Measurements from ENCODE around the gene MSI2. TPM values are rescaled to one million over a fixed set of nuclear protein-coding genes. Genes with fewer than 3 reads are reported as not detected.
A peak's percentile ranks its signal among the peaks of the same experiment; 100 is the strongest.
"Not testable (repeated sequence)": the region's sequence is repeated elsewhere in the genome, so short reads cannot be mapped to it uniquely, and the experiment has no call there.

Gene MSI2
- total and polyA plus RNA-seq, 2 experiments from 2014 or later, result 15.7 to 76.4 TPM

DNA sequence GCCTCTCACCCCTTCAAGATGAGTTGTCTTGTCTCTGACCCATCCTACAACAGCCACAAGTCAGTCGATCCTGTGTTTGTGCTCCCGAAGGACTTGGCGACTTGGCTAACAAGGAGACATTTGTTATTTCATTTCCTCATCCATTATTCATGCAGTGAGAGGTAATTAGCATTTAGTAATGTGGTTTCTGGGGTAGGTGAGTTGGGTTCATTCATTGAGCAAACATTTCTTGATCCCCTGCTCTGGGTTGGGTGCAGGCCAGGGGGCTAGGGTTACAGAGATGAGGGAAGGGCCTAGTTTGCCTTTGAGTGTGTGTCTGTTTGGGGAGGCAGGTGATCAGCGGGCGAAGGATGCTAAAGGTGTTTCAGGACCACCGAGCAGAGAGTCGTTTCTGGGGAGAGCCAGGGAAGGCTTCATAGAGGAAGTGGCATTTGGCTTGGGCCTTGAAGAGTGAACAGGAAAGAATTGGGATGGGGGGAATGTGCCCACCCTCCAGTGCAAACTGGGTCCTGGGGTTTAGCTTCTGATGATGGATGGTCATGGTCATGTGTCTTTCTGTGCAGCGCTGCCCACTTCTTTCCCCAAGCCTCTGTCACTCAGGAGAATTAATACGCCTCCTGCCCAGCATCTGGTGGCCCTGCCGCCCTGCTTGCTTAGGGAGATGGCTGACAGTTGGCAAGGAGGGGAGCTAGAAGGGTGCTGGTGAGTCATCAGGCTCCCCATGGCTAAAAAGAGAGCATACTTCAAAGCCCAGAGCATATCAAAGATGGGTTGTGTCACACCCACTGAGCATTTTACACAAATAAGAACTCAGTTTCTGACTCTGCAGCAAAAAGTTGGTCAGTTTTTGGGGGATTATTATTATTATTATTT is 38.5 kb downstream of the MSI2 start:
- Histone ChIP-seq H3K27ac (no peak overlapping the region), H3K4me3 (no peak overlapping the region), H3K9me3 (ENCODE audit: low read depth) (no peaks in the 10 kb centered on the region), H3K4me1 (ENCODE audit: low read depth) (peaks cover 4% of the 10 kb centered on the region), H3K27me3 (no peaks in the 10 kb centered on the region), H3K36me3 (peaks cover 4% of the 10 kb centered on the region)
- TF ChIP-seq, protein P1, sequence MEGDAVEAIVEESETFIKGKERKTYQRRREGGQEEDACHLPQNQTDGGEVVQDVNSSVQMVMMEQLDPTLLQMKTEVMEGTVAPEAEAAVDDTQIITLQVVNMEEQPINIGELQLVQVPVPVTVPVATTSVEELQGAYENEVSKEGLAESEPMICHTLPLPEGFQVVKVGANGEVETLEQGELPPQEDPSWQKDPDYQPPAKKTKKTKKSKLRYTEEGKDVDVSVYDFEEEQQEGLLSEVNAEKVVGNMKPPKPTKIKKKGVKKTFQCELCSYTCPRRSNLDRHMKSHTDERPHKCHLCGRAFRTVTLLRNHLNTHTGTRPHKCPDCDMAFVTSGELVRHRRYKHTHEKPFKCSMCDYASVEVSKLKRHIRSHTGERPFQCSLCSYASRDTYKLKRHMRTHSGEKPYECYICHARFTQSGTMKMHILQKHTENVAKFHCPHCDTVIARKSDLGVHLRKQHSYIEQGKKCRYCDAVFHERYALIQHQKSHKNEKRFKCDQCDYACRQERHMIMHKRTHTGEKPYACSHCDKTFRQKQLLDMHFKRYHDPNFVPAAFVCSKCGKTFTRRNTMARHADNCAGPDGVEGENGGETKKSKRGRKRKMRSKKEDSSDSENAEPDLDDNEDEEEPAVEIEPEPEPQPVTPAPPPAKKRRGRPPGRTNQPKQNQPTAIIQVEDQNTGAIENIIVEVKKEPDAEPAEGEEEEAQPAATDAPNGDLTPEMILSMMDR (IDR thresholded peaks at IDR 0.05; ENCODE audit: low read depth, low read length), result no peak
- DNase-seq (ENCODE audit: low read depth in 1 of 2, low spot score in 1 of 2), result no peak

DNA sequence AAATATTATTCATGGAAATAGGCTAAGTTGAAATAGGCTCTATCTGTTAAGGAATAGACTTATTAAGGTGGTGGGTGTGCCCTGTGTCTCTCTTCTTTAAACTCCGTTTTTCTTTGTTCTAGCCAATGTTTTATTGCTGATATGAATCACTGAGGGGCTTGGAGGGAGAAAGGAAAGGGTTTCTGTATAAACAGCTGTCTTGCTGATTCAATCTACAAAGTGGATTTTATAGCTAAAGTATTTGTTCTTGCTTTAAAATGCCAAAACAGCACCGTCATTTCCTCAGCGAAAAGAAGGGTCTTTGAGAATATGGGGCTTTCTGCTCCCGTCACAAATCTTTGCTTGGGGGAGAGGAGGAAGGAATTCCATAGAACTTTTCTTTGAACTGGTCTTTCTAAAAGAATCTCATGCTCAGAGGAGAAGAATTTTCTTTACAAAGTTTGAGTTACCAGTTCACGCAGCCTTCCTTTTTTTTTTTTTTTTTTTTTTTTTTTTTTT is 39.3 kb downstream of the MSI2 start:
- H3K27me3 ChIP-seq, result no peaks in the 10 kb centered on the region
- H3K36me3 ChIP-seq, result peaks cover 4% of the 10 kb centered on the region
- TF ChIP-seq, protein P1 (IDR thresholded peaks at IDR 0.05; ENCODE audit: low read depth, low read length), result no peak
- DNase-seq (ENCODE audit: low read depth in 1 of 2, low spot score in 1 of 2), result peak in 1 of 2 donors; percentile 10
- no peak overlapping the region for H3K27ac ChIP-seq
- H3K9me3 ChIP-seq (ENCODE audit: low read depth), result no peaks in the 10 kb centered on the region
- H3K4me3 ChIP-seq, result no peak overlapping the region
- H3K4me1 ChIP-seq (ENCODE audit: low read depth), result peaks cover 4% of the 10 kb centered on the region

DNA sequence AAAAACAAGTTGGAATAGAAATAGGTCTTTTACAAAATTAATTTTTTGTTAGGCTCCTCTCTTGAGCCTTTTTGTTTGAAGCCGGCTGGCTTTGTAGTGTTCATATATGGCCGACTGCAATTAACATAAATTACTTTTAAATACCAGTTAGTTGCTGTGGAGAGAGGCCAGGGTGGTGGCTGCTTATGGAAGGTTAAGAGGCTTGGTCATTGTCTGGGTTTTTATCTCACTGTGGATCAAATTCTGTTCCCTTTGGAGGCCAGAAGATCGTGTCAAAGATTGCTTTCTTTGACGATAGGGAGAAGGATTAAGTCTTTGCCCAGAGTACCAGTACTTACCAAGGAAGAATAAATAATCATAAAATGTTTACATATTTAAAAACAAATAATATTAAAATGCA is 39.9 kb downstream of the MSI2 start:
- Histone ChIP-seq H3K27ac (no peak overlapping the region), H3K4me1 (ENCODE audit: low read depth) (peaks cover 4% of the 10 kb centered on the region), H3K27me3 (no peaks in the 10 kb centered on the region), H3K9me3 (ENCODE audit: low read depth) (no peaks in the 10 kb centered on the region), H3K36me3 (peaks cover 4% of the 10 kb centered on the region), H3K4me3 (no peak overlapping the region)
- TF ChIP-seq, protein P1 (IDR thresholded peaks at IDR 0.05; ENCODE audit: low read depth, low read length), result no peak
- DNase-seq (ENCODE audit: low read depth in 1 of 2, low spot score in 1 of 2), result no peak

DNA sequence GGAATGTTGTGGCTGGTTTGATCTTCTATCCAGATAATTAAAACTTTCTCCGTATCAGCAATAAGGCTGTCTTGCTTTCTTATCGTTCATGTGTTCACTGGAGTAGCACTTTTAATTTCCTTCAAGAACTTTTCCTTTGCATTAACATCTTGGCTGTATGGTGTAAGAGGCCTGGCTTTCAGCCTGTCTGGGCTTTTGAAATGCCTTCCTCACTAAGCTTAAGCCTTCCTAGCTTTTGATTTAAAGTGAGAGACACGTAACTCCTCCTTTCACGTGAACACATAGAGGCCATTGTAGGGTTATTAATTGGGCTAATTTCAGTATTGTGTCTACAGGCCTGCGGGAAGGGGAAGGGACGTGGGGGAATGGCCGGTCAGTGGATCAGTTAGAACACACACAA is 42.9 kb downstream of the MSI2 start:
- DNase-seq (ENCODE audit: low read depth in 1 of 2, low spot score in 1 of 2), result no peak
- Histone ChIP-seq H3K27ac (no peak overlapping the region), H3K9me3 (ENCODE audit: low read depth) (no peaks in the 10 kb centered on the region), H3K27me3 (no peaks in the 10 kb centered on the region), H3K4me3 (no peak overlapping the region), H3K4me1 (ENCODE audit: low read depth) (peaks cover 10% of the 10 kb centered on the region), H3K36me3 (peaks cover 4% of the 10 kb centered on the region)
- TF ChIP-seq, protein P1 (IDR thresholded peaks at IDR 0.05; ENCODE audit: low read depth, low read length), result no peak

DNA sequence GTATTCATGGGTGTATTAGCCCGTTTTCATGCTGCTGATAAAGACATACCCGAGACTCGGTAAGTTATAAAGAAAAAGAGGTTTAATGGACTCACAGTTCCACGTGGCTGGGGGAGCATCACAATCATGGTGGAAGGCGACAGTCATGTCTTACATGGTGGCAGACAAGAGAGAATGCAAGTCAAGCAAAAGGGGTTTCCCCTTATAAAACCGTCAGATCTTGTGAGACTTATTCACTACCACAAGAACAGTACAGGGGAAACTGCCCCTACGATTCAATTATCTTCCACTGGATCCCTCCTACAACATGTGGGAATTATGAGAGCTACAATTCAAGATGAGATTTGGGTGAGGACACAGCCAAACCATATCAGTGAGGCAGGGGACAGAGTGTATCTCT is 44.3 kb downstream of the MSI2 start:
- H3K4me3 ChIP-seq; H3K27me3 ChIP-seq; H3K36me3 ChIP-seq; H3K4me1 ChIP-seq (ENCODE audit: low read depth); H3K9me3 ChIP-seq (ENCODE audit: low read depth); H3K27ac ChIP-seq; DNase-seq (ENCODE audit: low read depth in 1 of 2, low spot score in 1 of 2): not testable (repeated sequence)
